SK-N-SH (cell line): ENCODE results near the gene WIPF2. TPM values are rescaled to one million over a fixed set of nuclear protein-coding genes. Genes with fewer than 3 reads are reported as not detected.

Experiments
- CTCF ChIA-PET: fragments of 300-600, 350-600 bp; formaldehyde crosslinking; extraction: SDS; loops from one replicate; lab custom pipeline; 2021; lab: Yijun Ruan, JAX
- POLR2A ChIA-PET: fragments of 350-600 bp; sonication (Branson Sonifier 250); formaldehyde crosslinking; extraction: SDS; loops from one replicate; lab custom pipeline; 2020; ENCODE audit warnings: antibody characterized with exemption, inconsistent platforms; lab: Yijun Ruan, JAX
- DNase-seq: peaks from one replicate; pipeline ENCODE4 v3.0.0; 2012
- H2AFZ ChIP-seq: fragments of 200-600 bp; sonication (generic); 2 replicates; pipeline ENCODE4 v1.8.1; 2016; ENCODE audit warnings: antibody characterized with exemption, mild to moderate bottlenecking, low read depth
- H3F3A ChIP-seq: fragments of 200-600 bp; sonication (generic); replicated peaks from 2 replicates; pipeline ENCODE3; 2016; ENCODE audit warnings: antibody characterized with exemption, mild to moderate bottlenecking; ENCODE audit not compliant: insufficient read depth
- H3K27ac ChIP-seq, 2 experiments: fragments of 200-500 bp in 1 of 2; fragments of 200-600 bp in 1 of 2; sonication (Bioruptor generic) in 1 of 2; sonication (generic), shearing (Covaris generic) in 1 of 2; 2 replicates each; pipeline versions ENCODE4 v1.5.1 to v1.6.1; 2014 to 2016; ENCODE audit warnings: low read depth in 2 of 2, inconsistent platforms in 1 of 2, low read length in 1 of 2, mild to moderate bottlenecking in 1 of 2, mixed read lengths in 1 of 2
- H3K27me3 ChIP-seq: fragments of 200-600 bp; sonication (generic), shearing (Covaris generic); 2 replicates; pipeline ENCODE4 v1.6.1; 2016; ENCODE audit warnings: mixed run types; ENCODE audit not compliant: insufficient read depth
- H3K36me3 ChIP-seq, 2 experiments: fragments of 200-500 bp in 1 of 2; fragments of 200-600 bp in 1 of 2; sonication (Bioruptor generic) in 1 of 2; sonication (generic) in 1 of 2; replicated peaks in 1 of 2; 2 replicates each; pipeline versions ENCODE3 to v1.5.1; 2014 to 2016; ENCODE audit warnings: low read length in 1 of 2, mild to moderate bottlenecking in 1 of 2; ENCODE audit not compliant: insufficient read depth in 2 of 2, control insufficient read depth in 1 of 2
- H3K4me1 ChIP-seq, 2 experiments: fragments of 200-500 bp in 1 of 2; fragments of 200-600 bp in 1 of 2; sonication (Bioruptor generic) in 1 of 2; sonication (generic), shearing (Covaris generic) in 1 of 2; 2 replicates each; pipeline versions ENCODE4 v1.5.1 to v1.6.1; 2014 to 2016; ENCODE audit warnings: low read depth in 1 of 2, low read length in 1 of 2, mixed run types in 1 of 2; ENCODE audit not compliant: insufficient read depth in 2 of 2, control insufficient read depth in 1 of 2
- H3K4me2 ChIP-seq: fragments of 200-600 bp; sonication (generic), shearing (Covaris generic); 2 replicates; pipeline ENCODE4 v1.6.1; 2017; ENCODE audit warnings: mixed run types
- H3K4me3 ChIP-seq, 2 experiments: fragments of 200-500 bp in 1 of 2; fragments of 200-600 bp in 1 of 2; sonication (Bioruptor generic) in 1 of 2; sonication (generic), shearing (Covaris generic) in 1 of 2; 2 replicates each; pipeline versions ENCODE4 v1.5.1 to v1.8.1; 2014 to 2016; ENCODE audit warnings: low read depth in 2 of 2, inconsistent platforms in 1 of 2, low read length in 1 of 2, mild to moderate bottlenecking in 1 of 2, mixed read lengths in 1 of 2, moderate library complexity in 1 of 2
- H3K79me2 ChIP-seq: fragments of 200-600 bp; sonication (generic); 2 replicates; pipeline ENCODE4 v1.8.1; 2017; ENCODE audit warnings: mild to moderate bottlenecking; ENCODE audit not compliant: insufficient read depth
- H3K9ac ChIP-seq: fragments of 200-600 bp; sonication (generic); 2 replicates; pipeline ENCODE4 v1.6.1; 2017; ENCODE audit warnings: mixed run types
- H3K9me2 ChIP-seq: fragments of 200-600 bp; sonication (generic); 2 replicates; pipeline ENCODE4 v1.6.1; 2017; ENCODE audit warnings: mixed run types
- H3K9me3 ChIP-seq: fragments of 200-600 bp; sonication (generic); 2 replicates; pipeline ENCODE4 v1.6.1; 2017; ENCODE audit warnings: mixed run types, mild to moderate bottlenecking, moderate library complexity
- H4K20me1 ChIP-seq: fragments of 200-600 bp; sonication (generic); 2 replicates; pipeline ENCODE4 v1.6.1; 2017; ENCODE audit warnings: mild to moderate bottlenecking, mixed run types; ENCODE audit not compliant: insufficient read depth
- CHD2 ChIP-seq: fragments of 150-350 bp; IDR thresholded peaks from 2 replicates; pipeline ENCODE4 v1.6.1; 2018; ENCODE audit warnings: low read length; ENCODE audit not compliant: partially characterized antibody
- CTCF ChIP-seq: fragments of 200-600 bp; sonication (generic); IDR thresholded peaks from 2 replicates; pipeline ENCODE4 v1.6.1; 2017; ENCODE audit warnings: antibody characterized with exemption, mild to moderate bottlenecking, moderate library complexity
- ELF1 ChIP-seq: IDR thresholded peaks from 2 replicates; pipeline ENCODE4 v1.4.0; 2012
- EP300 ChIP-seq, 2 experiments: IDR thresholded peaks; 2 replicates each; pipeline versions ENCODE4 v1.4.0 to v1.6.1; 2012; ENCODE audit warnings: borderline replicate concordance in 1 of 2, low read depth in 1 of 2, low read length in 1 of 2
- FOSL2 ChIP-seq: IDR thresholded peaks from 2 replicates; pipeline ENCODE4 v1.4.0; 2012; ENCODE audit warnings: low read depth, mild to moderate bottlenecking, moderate library complexity, borderline replicate concordance
- FOXJ3 ChIP-seq: sonication (generic); formaldehyde crosslinking; IDR thresholded peaks from 2 replicates; pipeline ENCODE4 v1.5.1; 2020; ENCODE audit warnings: mild to moderate bottlenecking, missing genetic modification reagents
- FOXM1 ChIP-seq: IDR thresholded peaks from 2 replicates; pipeline ENCODE4 v1.4.0; 2012; ENCODE audit warnings: low read depth, mild to moderate bottlenecking
- GABPA ChIP-seq: IDR thresholded peaks from 2 replicates; pipeline ENCODE4 v1.4.0; 2012; ENCODE audit warnings: low read depth, mild to moderate bottlenecking
- GATA2 ChIP-seq: sonication (generic); formaldehyde crosslinking; IDR thresholded peaks from 2 replicates; pipeline ENCODE4 v1.5.0; 2020; ENCODE audit warnings: mild to moderate bottlenecking, missing genetic modification reagents
- MAX ChIP-seq: IDR thresholded peaks from 2 replicates; pipeline ENCODE4 v1.4.0; 2012; ENCODE audit warnings: low read depth
- MEF2A ChIP-seq: IDR thresholded peaks from 2 replicates; pipeline ENCODE4 v1.4.0; 2012; ENCODE audit warnings: low read depth, borderline replicate concordance
- NFIC ChIP-seq: IDR thresholded peaks from 2 replicates; pipeline ENCODE4 v1.4.0; 2012; ENCODE audit warnings: borderline replicate concordance
- NRF1 ChIP-seq: IDR thresholded peaks from 2 replicates; pipeline ENCODE4 v1.6.1; 2012; ENCODE audit warnings: low read depth, mild to moderate bottlenecking, low read length
- POLR2AphosphoS5 ChIP-seq: IDR thresholded peaks from 2 replicates; pipeline ENCODE4 v1.6.1; 2012; ENCODE audit warnings: low read depth, low read length
- RCOR1 ChIP-seq: fragments of 150-350 bp; IDR thresholded peaks from 2 replicates; pipeline ENCODE4 v1.6.1; 2017; ENCODE audit warnings: antibody characterized with exemption, low read length
- REST ChIP-seq: IDR thresholded peaks from 2 replicates; pipeline ENCODE4 v1.6.1; 2012; ENCODE audit warnings: mild to moderate bottlenecking, low read depth, low read length, moderate library complexity
- RFX5 ChIP-seq: IDR thresholded peaks from 2 replicates; pipeline ENCODE4 v1.6.1; 2012; ENCODE audit warnings: mild to moderate bottlenecking, improper control_type of control experiment, low read length
- RXRA ChIP-seq: IDR thresholded peaks from 2 replicates; pipeline ENCODE4 v1.4.0; 2012; ENCODE audit warnings: low read depth, mild to moderate bottlenecking, borderline replicate concordance
- SIN3A ChIP-seq: IDR thresholded peaks from 2 replicates; pipeline ENCODE4 v1.6.1; 2012; ENCODE audit warnings: low read depth, mild to moderate bottlenecking, low read length, moderate library complexity, borderline replicate concordance
- SMC3 ChIP-seq: IDR thresholded peaks from 2 replicates; pipeline ENCODE4 v1.6.1; 2012; ENCODE audit warnings: low read depth, low read length, improper control_type of control experiment
- TEAD4 ChIP-seq: IDR thresholded peaks from 2 replicates; pipeline ENCODE4 v1.4.0; 2012; ENCODE audit warnings: mild to moderate bottlenecking, borderline replicate concordance; ENCODE audit not compliant: insufficient read depth
- WGBS: methylation state at CpG from one replicate; pipeline ENCODE4 v1.1.6; 2017; ENCODE audit warnings: low lambda C conversion rate; 5-methylcytosine and 5-hydroxymethylcytosine counted together
- polyA plus RNA-seq, 3 experiments: library from polyadenylated mRNA; depleted of rRNA; stranded (reverse); fragments of >200 nt; gene quantifications; 2 replicates each; pipeline ENCODE4 v1.2.3, GENCODE V29; 2012
- TF ChIP-seq, protein P1 (sequence below): fragments of 150-350 bp; IDR thresholded peaks from 2 replicates; pipeline ENCODE4 v1.6.1; 2016; ENCODE audit warnings: mild to moderate bottlenecking, low read depth, low read length
- TF ChIP-seq, protein P2 (sequence below): IDR thresholded peaks from 2 replicates; pipeline ENCODE4 v1.4.0; 2012; ENCODE audit warnings: low read depth, borderline replicate concordance

The WIPF2 gene
- polyA plus RNA-seq, 1 of the 3 experiments (the other 2 are of a cell fraction), result 6.8 TPM

DNA sequence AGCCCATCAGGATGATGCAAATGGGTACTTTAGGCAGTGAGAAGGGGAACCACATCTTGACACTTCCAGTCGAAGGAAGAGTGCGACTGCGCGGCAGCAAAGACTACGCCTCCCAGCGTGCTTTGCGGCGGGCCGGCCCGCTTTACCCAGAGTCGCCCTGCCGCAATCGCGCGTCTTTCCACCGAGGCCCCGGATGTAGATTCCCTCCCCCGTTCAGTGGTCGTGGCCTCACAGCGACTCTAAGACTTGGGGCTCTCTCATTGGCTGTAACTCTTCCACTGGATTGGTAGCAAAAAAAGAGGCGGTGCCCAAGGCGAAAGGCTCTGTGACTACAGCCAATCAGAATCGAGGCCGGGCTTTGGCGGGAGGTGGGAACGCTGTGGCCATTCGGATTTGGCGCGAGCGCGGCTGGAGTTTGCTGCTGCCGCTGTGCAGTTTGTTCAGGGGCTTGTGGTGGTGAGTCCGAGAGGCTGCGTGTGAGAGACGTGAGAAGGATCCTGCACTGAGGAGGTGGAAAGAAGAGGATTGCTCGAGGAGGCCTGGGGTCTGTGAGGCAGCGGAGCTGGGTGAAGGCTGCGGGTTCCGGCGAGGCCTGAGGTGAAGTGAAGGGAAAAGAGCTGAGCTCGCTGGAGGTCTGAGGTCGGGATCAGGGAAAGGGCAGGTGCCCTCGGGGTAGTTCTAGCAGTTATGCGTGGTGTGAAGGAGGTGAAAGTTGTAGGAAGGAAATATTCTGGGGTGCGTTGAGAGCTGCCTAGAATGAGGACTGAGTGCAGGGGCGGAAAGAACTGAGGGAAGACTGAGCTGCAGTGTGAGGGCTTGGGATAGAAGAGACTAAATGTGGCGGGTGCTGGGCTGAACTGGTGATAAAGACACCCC, 68.6 kb downstream of the WIPF2 start, which contains the start of gene CDC6:
TSS of gene CDC6 (plus strand) at position 386 of the 876 bp plus-strand sequence. CDS start 1,542 bp downstream, outside the sequence.
- Histone ChIP-seq H3K9me2 (no peaks in the 10 kb centered on the region), H3K4me2 (peak within 1 kb of the TSS; percentile 96), H3K27ac (peak within 1 kb of the TSS; percentile 56 to 75), H3K4me1 (peaks cover 7 to 11% of the 10 kb centered on the region in 2 experiments; a peak in 3 of 4 replicates), H4K20me1 (no peaks in the 10 kb centered on the region), H2AFZ (peak within 1 kb of the TSS; percentile 48), H3K36me3 (peaks cover 8% of the 10 kb centered on the region in 2 experiments), H3K27me3 (no peaks in the 10 kb centered on the region), H3K79me2 (peaks cover 30% of the 10 kb centered on the region), H3F3A (peaks cover 32% of the 10 kb centered on the region), H3K4me3 (peak within 1 kb of the TSS; percentile 66 to 72), H3K9me3 (no peaks in the 10 kb centered on the region), H3K9ac (peak within 1 kb of the TSS; percentile 88)
- DNase-seq, result peak; percentile 93
- ChIA-PET POLR2A (interaction anchor here (0.6 to 1.5 kb wide), 5 partner anchors 69 to 97 kb away, joined by 3 to 6 read pairs (median 3); partner anchors contain the start of gene WIPF2), CTCF (interaction anchor here (0.6 to 36.0 kb wide), 8 partner anchors 13 to 633 kb away, joined by 3 to 1706 read pairs (median 6); partner anchors contain the start of genes GJD3 and WIPF2)
- WGBS, result under 1% methylated on average over 47 of the region's 47 CpGs
- TF ChIP-seq CHD2 (peak; percentile 97), CTCF (no peak), EP300 (IDR thresholded peaks at IDR 0.05; ENCODE audit: borderline replicate concordance in 1 of 2, low read depth in 1 of 2, low read length in 1 of 2) (no peak), RFX5 (peak; percentile 77), SIN3A (peak; percentile 97), REST (peak; percentile 44; the same call in 1 of the 2 replicates), SMC3 (0 out of 2 replicates have a peak, but pooled peaks have one; percentile 4), GABPA (peak; percentile 43; the same call in 1 of the 2 replicates), POLR2AphosphoS5 (peak; percentile 86), NFIC (no peak), RXRA (no peak), NRF1 (peak; percentile 68), MAX (peak; percentile 85), RCOR1 (no peak), MEF2A (no peak), FOXJ3 (CRISPR knock-in tag) (no peak), TEAD4 (no peak), GATA2 (CRISPR knock-in tag) (no peak), FOSL2 (no peak), FOXM1 (no peak), ELF1 (peak; percentile 41; the same call in 1 of the 2 replicates)
- TF ChIP-seq, protein P1, sequence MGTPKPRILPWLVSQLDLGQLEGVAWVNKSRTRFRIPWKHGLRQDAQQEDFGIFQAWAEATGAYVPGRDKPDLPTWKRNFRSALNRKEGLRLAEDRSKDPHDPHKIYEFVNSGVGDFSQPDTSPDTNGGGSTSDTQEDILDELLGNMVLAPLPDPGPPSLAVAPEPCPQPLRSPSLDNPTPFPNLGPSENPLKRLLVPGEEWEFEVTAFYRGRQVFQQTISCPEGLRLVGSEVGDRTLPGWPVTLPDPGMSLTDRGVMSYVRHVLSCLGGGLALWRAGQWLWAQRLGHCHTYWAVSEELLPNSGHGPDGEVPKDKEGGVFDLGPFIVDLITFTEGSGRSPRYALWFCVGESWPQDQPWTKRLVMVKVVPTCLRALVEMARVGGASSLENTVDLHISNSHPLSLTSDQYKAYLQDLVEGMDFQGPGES, result peak; percentile 39; the same call in 1 of the 2 replicates
- TF ChIP-seq, protein P2, sequence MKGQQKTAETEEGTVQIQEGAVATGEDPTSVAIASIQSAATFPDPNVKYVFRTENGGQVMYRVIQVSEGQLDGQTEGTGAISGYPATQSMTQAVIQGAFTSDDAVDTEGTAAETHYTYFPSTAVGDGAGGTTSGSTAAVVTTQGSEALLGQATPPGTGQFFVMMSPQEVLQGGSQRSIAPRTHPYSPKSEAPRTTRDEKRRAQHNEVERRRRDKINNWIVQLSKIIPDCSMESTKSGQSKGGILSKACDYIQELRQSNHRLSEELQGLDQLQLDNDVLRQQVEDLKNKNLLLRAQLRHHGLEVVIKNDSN, result no peak
